ENCODE results near the gene BCL2. TPM values are rescaled to one million over a fixed set of nuclear protein-coding genes. Genes with fewer than 3 reads are reported as not detected.
A peak's percentile ranks its signal among the peaks of the same experiment; 100 is the strongest.
"Not testable (repeated sequence)": the region's sequence is repeated elsewhere in the genome, so short reads cannot be mapped to it uniquely, and the experiment has no call there.

BCL2 gene
- total and polyA plus RNA-seq, 8 donors, result 6.3 to 11.3 (median 10.8) TPM

DNA sequence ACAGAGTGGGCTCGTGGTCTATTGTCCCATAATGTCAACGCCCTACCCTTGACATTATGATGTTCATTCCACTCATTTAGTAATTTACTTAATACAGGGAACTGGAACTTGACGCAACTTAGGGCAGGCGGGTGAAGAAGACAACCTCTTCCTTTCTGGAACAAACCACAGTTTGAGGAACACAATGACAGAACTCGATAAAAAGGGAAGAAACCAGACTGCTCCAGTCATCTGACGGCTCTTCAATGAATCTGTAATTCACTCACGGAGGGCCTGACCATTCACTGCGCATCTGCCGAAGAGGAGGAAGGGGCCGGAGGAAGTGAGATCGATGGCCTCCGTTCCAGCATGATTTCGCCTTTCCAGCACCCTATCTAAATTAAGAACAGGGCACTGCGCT, 83.2 kb downstream of the BCL2 start:
- intact Hi-C loops (cut with DNase I), result no loop called here
- H3K4me3 ChIP-seq, result peak overlapping the region in 1 of 2 donors; percentile 18
- H3K36me3 ChIP-seq, result no peaks in the 10 kb centered on the region
- TF ChIP-seq, protein P1, sequence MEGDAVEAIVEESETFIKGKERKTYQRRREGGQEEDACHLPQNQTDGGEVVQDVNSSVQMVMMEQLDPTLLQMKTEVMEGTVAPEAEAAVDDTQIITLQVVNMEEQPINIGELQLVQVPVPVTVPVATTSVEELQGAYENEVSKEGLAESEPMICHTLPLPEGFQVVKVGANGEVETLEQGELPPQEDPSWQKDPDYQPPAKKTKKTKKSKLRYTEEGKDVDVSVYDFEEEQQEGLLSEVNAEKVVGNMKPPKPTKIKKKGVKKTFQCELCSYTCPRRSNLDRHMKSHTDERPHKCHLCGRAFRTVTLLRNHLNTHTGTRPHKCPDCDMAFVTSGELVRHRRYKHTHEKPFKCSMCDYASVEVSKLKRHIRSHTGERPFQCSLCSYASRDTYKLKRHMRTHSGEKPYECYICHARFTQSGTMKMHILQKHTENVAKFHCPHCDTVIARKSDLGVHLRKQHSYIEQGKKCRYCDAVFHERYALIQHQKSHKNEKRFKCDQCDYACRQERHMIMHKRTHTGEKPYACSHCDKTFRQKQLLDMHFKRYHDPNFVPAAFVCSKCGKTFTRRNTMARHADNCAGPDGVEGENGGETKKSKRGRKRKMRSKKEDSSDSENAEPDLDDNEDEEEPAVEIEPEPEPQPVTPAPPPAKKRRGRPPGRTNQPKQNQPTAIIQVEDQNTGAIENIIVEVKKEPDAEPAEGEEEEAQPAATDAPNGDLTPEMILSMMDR (IDR thresholded peaks at IDR 0.05), result no peak
- ATAC-seq (peak; percentile 59), DNase-seq (peak in 2 of 4 donors; percentile 61 to 68)
- no peaks in the 10 kb centered on the region for H3K27me3 ChIP-seq
- peaks cover 0 to 36% of the 10 kb centered on the region in 2 donors for H3K4me1 ChIP-seq
- no peaks in the 10 kb centered on the region for H3K9me3 ChIP-seq
- H3K27ac ChIP-seq, result peak overlapping the region; percentile 80 to 95

DNA sequence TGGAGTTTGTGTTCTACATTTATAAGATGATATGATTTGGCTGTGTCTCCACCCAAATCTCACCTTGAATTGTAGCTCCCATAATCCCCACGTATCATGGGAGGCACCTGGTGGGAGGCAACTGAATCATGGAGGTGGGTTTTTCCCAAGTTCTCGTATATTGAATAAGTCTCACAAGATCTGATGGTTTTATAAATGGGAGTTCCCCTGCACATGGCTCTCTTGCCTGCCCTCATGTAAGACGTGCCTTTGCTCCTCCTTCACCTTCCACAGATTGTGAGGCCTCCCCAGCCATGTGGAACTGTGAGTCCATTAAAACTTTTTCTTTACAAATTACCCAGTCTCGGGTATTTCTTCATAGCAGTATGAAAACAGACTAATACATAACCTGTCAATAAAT, 83.6 kb downstream of the BCL2 start:
- ATAC-seq; DNase-seq; intact Hi-C loops (cut with DNase I): not testable (repeated sequence)

DNA sequence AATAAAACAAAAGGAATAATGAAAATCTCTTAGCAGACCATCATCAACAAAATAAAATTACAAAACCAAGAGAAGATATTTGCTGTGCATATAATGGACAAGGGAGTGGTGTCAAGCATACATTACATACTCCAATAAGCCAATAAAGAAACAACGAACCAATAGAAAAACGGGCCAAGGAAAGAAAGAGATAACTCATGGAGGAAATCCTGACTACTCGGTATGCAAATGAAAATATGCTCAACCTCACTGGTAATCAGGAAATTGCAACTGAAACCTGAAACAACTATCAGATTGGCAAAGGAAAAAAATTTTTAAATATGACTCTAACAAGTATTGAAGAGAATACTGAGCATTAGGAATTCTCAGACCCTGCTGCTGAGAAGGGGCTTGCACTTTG, 84.7 kb downstream of the BCL2 start:
- peaks cover 0 to 44% of the 10 kb centered on the region in 2 donors for H3K4me1 ChIP-seq
- intact Hi-C loops (cut with DNase I), result no loop called here

More for the DNA sequence above, 83.6 kb downstream of the BCL2 start:
- Histone ChIP-seq H3K4me1 (peaks cover 0 to 36% of the 10 kb centered on the region in 2 donors), H3K27ac (peak overlapping the region; percentile 33 to 95)
- not testable (repeated sequence) for H3K9me3 ChIP-seq, H3K36me3 ChIP-seq, H3K27me3 ChIP-seq, H3K4me3 ChIP-seq

GRCh38 chr18:63234432-63234831, 85.1 kb downstream of the BCL2 start:
- Histone ChIP-seq H3K4me1 (peaks cover 0 to 47% of the 10 kb centered on the region in 2 donors), H3K27me3 (no peaks in the 10 kb centered on the region), H3K4me3 (no peak overlapping the region), H3K9me3 (no peaks in the 10 kb centered on the region), H3K36me3 (no peaks in the 10 kb centered on the region), H3K27ac (no peak overlapping the region)
- TF ChIP-seq, protein P1 (IDR thresholded peaks at IDR 0.05), result no peak
- intact Hi-C loops (cut with DNase I), result no loop called here
- DNase-seq (no peak), ATAC-seq (no peak)

More for the DNA sequence above, 84.7 kb downstream of the BCL2 start:
- H3K4me3 ChIP-seq, result no peak overlapping the region
- H3K27ac ChIP-seq, result no peak overlapping the region
- H3K27me3 ChIP-seq, result no peaks in the 10 kb centered on the region
- no peak for ATAC-seq
- H3K36me3 ChIP-seq, result no peaks in the 10 kb centered on the region
- TF ChIP-seq, protein P1 (IDR thresholded peaks at IDR 0.05), result no peak
- no peaks in the 10 kb centered on the region for H3K9me3 ChIP-seq
- no peak for DNase-seq

DNA sequence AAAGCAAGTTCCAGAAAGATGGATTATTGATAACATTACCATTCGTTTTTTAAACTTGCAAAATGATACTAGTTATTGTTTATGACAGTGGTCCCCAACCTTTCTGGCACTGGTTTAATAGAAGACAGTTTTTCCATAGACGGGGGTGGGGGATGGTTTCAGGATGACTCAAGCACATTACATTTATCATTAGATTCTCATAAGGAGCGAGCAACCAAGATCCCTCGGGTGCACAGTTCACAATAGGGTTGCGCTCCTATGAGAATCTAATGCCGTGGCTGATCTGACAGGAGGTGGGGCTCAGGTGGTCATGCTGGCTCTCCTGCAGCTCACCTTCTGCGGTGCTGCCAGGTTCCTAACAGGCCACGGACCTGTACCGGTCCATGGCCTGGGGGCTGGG, 86.2 kb downstream of the BCL2 start:
- TF ChIP-seq, protein P1 (IDR thresholded peaks at IDR 0.05), result no peak
- Histone ChIP-seq H3K4me1 (peaks cover 0 to 43% of the 10 kb centered on the region in 2 donors), H3K27me3 (no peaks in the 10 kb centered on the region), H3K36me3 (no peaks in the 10 kb centered on the region), H3K4me3 (no peak overlapping the region), H3K9me3 (no peaks in the 10 kb centered on the region), H3K27ac (no peak overlapping the region)
- intact Hi-C loops (cut with DNase I), result no loop called here
- DNase-seq (no peak), ATAC-seq (no peak)

- TF ChIP-seq, protein P1 (IDR thresholded peaks at IDR 0.05), result no peak
- intact Hi-C loops (cut with DNase I), result no loop called here
- ATAC-seq, result no peak
Observed at GRCh38 chr18:63232826-63233225, 86.7 kb downstream of the BCL2 start.

More at GRCh38 chr18:63232826-63233225, 86.7 kb downstream of the BCL2 start:
- DNase-seq, result no peak
- H3K9me3 ChIP-seq, result no peaks in the 10 kb centered on the region
- no peak overlapping the region for H3K27ac ChIP-seq
- no peaks in the 10 kb centered on the region for H3K27me3 ChIP-seq
- no peak overlapping the region for H3K4me3 ChIP-seq
- no peaks in the 10 kb centered on the region for H3K36me3 ChIP-seq
- H3K4me1 ChIP-seq, result peaks cover 0 to 38% of the 10 kb centered on the region in 2 donors

Data from left lung (tissue), 10 donors.